Inflammatory macrophage treated with lipopolysaccharide for 4 hours (primary cell): Measurements from ENCODE around the gene KRT2.
A peak's percentile ranks its signal among the peaks of the same experiment; 100 is the strongest.

ENCODE experiments used
- DNase-seq: peaks from one replicate; pipeline ENCODE4 v3.0.0-alpha.2; 2020

The KRT2 gene

GRCh38 chr12:52662093-52662917 is 10.3 kb upstream of the KRT2 start:
- DNase-seq: no peak

GRCh38 chr12:52661668-52662067 is 9.7 kb upstream of the KRT2 start:
- no peak for DNase-seq

GRCh38 chr12:52660934-52661499 is 9.0 kb upstream of the KRT2 start:
- DNase-seq: no peak

- no peak for DNase-seq
Measured at GRCh38 chr12:52659951-52660350, 7.9 kb upstream of the KRT2 start.

GRCh38 chr12:52659395-52659794 is 7.4 kb upstream of the KRT2 start:
- DNase-seq: no peak

- DNase-seq: no peak
Measured at GRCh38 chr12:52658196-52658595, 6.2 kb upstream of the KRT2 start.

- DNase-seq: no peak
Measured at GRCh38 chr12:52657250-52657902, 5.4 kb upstream of the KRT2 start.

GRCh38 chr12:52656616-52657015 is 4.6 kb upstream of the KRT2 start:
- DNase-seq: no peak

- DNase-seq: no peak
Measured at GRCh38 chr12:52655720-52656124, 3.7 kb upstream of the KRT2 start.

GRCh38 chr12:52655251-52655650 is 3.2 kb upstream of the KRT2 start:
- DNase-seq: no peak

- DNase-seq: no peak
Measured at GRCh38 chr12:52650520-52651081, 1.4 kb downstream of the KRT2 start.

GRCh38 chr12:52649066-52649465 is 2.9 kb downstream of the KRT2 start:
- DNase-seq: no peak

- DNase-seq: no peak
Measured at GRCh38 chr12:52648012-52648550, 3.9 kb downstream of the KRT2 start.

GRCh38 chr12:52647601-52648000 is 4.4 kb downstream of the KRT2 start:
- DNase-seq: no peak

- DNase-seq: no peak
Measured at GRCh38 chr12:52646613-52647012, 5.4 kb downstream of the KRT2 start.

GRCh38 chr12:52645982-52646381 is 6.0 kb downstream of the KRT2 start:
- DNase-seq: peak; percentile 77

GRCh38 chr12:52645120-52645761 is 6.8 kb downstream of the KRT2 start:
- peak; percentile 9 for DNase-seq

GRCh38 chr12:52644078-52644415 is 8.0 kb downstream of the KRT2 start:
- DNase-seq: no peak

- DNase-seq: no peak
Measured at GRCh38 chr12:52643233-52644077, 8.6 kb downstream of the KRT2 start.

- no peak for DNase-seq
Measured at GRCh38 chr12:52641468-52641867, 10.5 kb downstream of the KRT2 start.

GRCh38 chr12:52637299-52637698 is 14.7 kb downstream of the KRT2 start:
- DNase-seq: no peak

- DNase-seq: no peak
Measured at GRCh38 chr12:52636592-52637258, 15.3 kb downstream of the KRT2 start.
